HG02885 (cell line): ENCODE data around the gene STX17.
"Not testable (repeated sequence)": the region's sequence is repeated elsewhere in the genome, so short reads cannot be mapped to it uniquely, and the experiment has no call there.

ENCODE experiments used
- ATAC-seq: cut with Tn5 transposase; IDR thresholded peaks from one replicate; pipeline ENCODE4 v1.9.1; 2021; ENCODE audit warnings: mild to moderate bottlenecking; ENCODE audit not compliant: unreplicated experiment, poor library complexity

The STX17 gene

DNA sequence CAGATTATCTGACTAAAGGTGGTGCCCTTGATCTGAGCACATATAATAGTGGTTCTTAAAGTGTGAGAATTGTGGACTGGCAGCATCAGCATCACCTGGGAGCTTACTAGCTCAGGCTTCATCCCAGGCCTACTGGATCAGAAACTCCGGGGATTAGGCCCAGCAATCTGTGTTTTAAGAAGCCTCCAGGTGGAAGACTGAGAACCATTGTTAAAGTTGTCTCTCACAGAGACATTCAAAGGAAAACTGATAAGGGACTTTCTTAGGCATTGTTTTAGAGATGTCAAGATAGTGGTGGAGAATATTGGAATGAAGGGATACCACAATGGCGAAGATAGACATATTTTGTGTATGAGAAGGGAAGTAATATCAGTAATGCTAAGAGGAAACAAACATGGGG is 59.5 kb downstream of the STX17 start:
- ATAC-seq: no peak

DNA sequence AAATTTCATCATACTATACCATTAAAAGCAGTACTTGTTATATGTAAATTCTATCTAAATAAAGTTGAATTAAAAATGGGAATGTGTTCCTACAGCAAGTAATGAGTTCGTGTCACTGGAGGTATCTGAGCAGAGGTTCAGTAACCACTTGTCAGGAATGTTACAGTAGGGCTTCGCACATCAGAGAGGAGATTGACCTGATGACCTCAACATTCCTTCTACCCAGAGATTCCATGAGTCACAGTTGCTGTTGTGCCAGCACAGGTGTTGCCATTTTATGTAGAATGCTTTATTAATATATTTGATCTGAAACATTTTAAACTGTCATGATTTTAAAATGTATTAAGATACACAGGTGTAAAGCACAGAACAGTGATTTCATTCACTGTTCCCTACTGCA is 60.3 kb downstream of the STX17 start:
- ATAC-seq: no peak

DNA sequence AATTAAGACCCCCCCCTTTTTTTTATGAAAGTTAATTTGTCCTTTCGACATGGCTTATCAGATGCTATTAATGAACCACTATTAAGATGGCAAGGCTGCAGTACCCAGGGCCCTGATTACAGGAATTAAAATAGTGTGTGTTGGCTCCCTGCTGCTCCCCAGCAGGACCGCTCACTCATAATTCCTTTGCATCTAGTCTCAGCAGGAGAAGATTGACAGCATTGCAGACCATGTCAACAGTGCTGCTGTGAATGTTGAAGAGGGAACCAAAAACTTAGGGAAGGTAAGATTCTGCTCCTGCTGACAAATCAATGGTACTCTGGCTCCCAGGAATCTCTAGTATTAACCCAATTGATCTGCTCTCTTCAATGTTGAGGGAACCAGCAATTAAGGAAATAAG is 61.0 kb downstream of the STX17 start:
- no peak for ATAC-seq

DNA sequence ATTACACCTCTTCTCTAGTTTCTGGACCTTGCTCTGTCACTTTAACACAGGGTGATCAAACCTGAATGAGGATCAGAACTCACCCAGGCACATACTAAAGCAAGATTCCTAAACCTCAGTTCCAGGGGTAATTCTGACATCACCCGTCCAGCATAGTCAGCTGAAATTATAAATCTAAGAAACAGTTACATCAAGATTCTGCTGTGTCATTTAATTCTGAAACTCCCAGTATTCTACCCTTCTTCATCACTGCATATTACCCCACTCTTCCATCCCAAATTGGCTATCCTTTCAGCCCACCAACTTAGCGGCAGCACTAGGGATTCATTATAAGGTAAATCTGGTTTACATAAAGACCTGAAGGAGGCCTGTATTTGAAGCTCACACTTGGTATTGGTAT is 64.0 kb downstream of the STX17 start:
- no peak for ATAC-seq

DNA sequence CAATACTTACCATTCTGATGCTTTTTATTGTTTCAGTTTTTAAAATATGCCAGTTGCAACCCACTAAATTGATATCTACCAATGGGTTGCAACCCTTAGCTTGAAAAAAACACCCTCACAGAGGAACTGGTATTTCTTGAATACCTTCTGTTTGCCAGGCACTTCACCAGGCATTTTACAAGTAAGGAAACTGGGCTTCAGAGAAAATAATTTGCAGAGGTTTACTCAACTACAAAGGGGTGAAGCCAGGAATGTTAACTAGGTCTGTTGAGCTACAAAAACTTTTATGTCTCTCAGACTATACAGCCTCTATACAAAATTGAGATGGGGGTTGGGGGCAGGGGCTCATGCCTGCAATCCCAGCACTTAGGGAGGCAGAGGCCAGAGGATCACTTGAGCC is 65.0 kb downstream of the STX17 start:
- no peak for ATAC-seq

DNA sequence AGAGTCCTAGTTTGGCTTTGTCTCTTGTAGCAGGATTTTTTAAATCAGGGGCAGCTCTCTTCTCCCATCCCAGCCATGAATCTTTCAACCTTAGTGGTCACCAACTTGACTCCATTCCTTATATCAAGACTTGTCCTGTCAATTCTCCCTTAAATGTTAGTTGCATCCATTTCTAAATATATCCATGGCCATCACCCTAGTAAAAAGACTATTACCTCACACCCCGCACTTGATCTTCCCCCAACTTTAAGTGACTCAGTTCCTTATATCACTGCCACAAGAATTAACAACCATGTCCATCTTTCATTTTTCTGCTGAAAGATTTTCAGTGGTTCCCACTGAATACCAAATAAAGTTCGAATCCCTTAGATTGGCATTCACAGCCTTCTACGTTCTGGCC is 67.0 kb downstream of the STX17 start:
- no peak for ATAC-seq

DNA sequence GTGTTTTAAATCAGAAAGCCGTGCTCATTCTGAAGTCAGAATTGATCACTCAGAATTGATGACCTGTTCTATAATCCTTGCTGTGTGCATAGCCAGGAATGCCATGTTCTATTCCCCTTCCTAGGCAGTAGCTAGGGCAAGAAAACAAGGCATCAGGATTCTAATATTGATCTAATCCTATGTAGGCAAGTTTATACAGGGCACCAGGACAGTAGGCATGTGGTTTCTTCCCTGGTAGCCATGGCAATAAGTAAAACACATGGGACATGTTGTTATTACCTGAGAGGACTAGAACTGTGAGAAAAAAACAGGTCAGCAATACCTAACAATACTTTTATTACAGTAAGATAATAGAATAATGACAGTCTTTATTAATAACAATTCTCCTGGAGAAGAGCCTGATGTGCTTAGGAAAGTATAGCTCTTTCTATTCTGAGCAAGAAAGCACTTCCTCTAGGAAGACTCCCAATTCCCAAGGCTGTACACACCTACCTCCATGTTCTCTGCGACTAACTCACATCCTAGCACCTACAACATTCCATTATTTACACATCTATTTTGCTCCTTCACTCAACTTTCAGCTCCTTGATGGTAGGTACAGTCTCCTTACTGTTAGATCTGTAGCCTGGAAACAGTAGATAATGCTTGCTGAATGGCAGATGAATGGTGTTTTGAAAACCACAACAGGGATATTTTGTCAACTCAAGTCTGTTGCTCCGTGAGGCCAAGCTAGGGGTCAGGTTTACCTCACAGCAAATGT is 70.8 kb downstream of the STX17 start:
- ATAC-seq: no peak

DNA sequence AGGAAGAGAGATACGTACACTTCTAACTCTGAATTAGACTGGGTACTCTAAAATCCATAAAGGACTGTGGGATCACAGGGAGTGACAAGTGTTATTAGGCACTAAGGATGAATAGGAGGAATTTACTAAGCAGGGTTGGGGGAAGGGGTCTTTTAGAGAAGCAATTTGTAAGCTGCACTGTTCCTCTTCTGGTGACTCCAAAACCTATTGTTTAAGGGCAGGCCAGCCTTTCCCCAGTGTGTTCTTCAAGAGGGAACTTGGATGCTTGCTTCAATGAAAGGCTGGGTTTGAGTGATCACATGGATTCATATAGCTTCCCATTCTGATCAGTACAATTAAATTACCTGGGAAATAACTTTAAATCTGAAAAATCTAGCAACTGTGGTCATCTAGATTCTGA is 71.8 kb downstream of the STX17 start:
- no peak for ATAC-seq

DNA sequence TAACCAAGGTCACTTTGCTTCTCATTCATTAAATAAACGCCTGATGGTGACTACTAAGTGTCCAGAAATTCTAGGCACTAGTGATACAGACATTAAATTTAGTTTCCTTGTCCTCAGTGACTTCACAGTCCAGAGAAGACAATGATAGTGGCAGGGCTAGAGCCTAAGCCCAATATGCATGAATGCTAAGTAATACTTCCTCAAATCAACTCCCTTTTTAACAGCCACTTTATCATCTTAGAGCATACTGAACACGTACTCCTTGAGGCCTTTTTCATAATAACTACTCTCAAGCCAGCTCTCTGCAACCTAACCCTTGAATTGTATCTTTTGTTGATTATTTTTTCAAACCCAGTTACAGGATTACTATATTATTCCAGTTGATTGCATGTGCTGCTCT is 74.1 kb downstream of the STX17 start:
- ATAC-seq: no peak

DNA sequence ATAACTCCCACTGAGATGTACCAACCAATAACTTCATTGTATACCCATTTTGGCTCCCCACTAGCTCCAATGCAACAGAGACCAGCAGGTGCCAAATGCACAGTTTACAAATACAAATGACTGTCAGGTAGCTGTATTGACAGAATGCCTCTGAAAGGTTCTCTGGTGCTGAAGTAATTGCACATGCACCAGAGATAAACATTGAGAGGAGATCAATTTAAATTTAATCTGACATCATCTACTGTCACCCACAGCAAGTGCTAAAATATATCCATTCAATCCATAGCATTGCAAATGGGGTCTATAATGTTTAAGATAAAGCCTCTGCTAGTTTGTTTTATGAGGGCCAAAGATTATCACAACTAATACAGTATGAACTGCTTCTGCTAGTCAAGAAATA is 80.2 kb downstream of the STX17 start:
- no peak for ATAC-seq

DNA sequence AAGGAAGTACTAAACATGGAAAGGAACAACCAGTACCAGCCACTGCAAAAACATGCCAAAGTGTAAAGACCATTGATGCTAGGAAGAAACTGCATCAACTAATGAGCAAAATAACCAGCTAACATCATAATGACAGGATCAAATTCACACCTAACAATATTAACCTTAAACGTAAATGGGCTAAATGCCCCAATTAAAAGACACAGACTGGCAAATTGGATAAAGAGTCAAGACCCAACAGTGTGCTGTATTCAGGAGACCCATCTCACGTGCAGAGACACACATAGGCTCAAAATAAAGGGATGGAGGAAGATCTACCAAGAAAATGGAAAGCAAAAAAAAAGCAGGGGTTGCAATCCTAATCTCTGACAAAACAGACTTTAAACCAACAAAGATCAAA is 84.1 kb downstream of the STX17 start:
- ATAC-seq: not testable (repeated sequence)

DNA sequence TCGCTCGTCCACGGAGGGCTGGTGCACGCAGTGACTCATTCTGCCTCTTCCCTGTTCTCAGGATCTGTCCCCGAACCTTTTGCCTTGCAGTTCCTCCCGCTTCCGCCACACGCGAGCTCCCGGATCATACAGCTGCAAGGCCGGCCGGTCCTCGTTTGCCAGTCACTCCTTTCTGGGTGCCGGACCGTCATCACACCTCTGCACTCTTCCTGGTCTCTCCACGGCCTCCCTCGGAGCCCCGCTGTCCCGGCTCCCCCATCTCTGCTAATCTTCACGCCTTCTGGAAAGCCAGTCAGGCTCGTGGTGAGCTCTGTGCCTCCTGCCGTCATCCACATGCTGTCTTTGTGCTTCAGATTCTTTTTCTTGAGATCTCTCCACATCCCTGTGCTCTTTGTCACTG is 91.8 kb downstream of the STX17 start:
- no peak for ATAC-seq

DNA sequence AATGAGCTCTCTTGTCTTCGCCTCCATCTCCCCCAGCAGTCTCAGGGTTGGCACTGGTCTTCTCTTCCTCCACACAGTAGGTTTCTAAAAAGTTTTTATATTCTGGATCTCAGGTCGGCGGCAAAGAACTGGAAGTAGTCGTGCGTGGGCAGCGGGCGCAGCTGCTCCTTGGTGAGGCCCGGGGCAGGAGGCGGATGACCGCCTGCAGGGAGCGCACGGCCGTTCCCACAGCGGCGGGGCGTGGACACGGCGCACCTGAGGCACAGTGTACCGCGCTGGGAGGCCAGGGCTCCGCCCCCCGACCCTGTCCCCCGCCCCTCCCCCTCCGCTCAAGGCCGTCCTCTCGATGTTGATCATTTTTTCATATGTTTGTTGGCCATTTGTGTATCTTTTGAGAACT is 92.4 kb downstream of the STX17 start:
- no peak for ATAC-seq

DNA sequence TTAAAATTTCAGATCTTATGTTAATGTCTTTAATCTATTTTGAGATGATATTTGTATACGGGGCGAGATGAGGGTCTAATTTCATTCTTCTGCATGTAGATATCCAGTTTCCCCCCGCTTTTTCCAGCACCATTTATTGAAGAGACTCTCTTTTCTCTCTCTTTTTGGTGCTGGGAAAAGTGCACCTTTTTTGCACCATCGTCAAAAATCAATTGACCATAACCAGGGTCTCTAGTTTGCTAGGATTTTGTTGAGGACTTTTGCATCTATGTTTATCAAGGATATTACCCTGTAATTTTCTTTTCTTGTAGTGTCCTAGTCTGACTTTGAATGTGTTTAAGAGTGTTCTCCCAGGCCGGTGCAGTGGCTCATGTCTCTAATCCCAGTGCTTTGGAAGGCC is 93.3 kb downstream of the STX17 start:
- ATAC-seq: no peak

DNA sequence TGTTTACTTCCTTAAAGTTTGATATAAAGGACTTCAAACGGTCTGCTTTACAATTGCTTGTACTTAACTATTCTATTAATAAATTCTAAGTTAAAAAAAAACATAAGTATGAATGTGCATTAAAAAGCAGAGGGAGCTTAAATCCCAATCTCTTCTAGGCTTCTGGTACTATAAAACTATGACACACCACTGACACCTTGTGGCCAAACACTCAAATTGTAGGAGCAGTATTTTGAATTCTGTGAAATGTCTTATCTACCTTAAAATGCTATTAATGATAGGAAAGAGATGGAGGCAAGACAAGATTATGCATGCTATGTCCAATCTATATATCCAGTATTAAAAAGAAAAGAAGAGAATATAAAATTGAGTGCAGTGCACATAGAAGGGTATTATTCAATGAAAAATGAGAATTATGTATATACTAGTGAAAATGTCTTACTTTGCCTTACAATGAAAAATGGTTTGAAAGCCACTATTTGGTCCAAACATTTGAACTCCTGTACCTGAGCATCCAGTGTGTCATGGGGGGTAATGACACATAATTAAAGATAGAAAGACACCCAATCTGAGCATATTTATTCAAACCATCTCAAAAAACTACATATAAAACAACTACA is 104.7 kb downstream of the STX17 start:
- no peak for ATAC-seq

DNA sequence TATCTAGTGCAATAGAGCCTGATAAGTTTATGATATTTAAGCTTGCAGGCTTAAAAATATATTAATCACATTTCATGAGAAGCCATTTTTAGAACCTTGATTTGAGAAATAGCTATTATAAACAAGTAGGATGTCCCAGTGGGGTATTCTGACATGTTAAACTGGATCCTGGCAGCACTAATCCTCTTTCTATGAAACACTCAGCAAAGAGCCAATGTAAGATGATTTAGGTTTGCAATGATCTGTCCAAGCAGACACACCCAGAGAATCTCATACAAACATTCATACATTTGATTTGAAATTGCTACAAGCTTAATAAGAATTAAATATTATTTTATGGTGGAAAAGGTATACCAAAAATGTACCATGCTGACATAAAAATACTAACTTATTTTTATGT is 105.8 kb downstream of the STX17 start:
- ATAC-seq: no peak

DNA sequence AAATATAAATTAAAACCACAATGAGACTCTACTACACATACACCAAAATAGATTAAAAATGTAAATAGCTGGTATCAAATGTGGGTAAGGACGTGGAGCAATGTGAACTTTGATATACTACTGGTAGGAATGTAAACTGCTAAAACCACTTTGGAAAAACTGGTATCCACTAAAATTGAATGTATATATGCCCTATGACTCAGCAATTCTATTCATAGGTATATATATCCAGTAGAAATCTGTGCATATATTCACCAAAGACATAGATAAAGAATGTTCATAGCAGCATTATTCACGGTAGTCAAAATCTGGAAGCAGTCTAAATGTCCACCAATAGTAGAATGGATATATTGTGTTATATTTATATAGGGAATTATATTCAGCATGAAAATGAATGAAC is 107.1 kb downstream of the STX17 start:
- no peak for ATAC-seq

DNA sequence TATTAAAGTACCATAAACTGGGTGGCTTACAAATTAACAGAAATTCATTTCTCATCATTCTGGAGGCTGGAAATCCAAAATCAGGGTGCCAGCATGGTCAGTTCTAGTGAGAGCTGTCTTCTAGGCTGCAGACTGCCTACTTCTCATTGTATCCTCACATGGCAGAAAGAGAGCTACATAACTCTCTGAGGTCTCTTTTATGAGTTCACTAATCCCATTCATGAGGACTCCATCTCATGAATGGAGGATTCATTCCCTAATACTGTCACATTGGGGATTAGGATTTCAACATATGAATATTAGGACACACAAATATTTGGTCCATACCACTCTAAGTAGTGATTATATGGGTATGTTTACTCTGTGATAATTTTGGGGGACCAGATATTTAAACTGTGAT is 108.4 kb downstream of the STX17 start:
- no peak for ATAC-seq

DNA sequence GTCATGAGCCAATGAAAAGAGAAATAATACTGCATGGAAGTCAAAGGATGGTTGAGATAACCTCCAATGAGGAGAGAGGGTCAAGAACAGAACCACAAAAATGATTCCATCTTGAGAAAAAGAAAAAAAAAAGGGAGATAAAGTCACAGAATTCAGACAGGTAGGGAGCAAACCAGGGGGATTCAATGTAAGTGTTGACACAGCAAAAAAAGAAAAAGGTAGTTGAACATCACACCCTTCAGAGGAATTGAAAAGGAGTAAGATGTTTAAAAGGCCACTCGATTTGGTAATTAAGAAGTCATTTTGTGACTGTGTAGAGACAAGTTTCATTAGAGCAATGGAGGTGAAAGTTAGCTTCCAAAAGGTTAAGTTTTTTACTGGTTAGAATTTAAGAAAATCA is 113.1 kb downstream of the STX17 start:
- ATAC-seq: no peak
